Tibial nerve (tissue), 4 donors: Measurements from ENCODE around the gene PIEZO2. TPM values are rescaled to one million over a fixed set of nuclear protein-coding genes. Genes with fewer than 3 reads are reported as not detected.

ENCODE experiments used
- DNase-seq, 2 donors: peaks; one replicate each; pipeline ENCODE4 v3.0.0-alpha.2; 2019; ENCODE audit warnings: low spot score in 2 of 2
- H3K27ac ChIP-seq, 4 donors: fragments of 200-600 bp; sonication (generic) in 3 of 4; one replicate each; pipeline ENCODE4 v1.5.1; 2017 to 2019; ENCODE audit warnings: mild to moderate bottlenecking in 1 of 4
- H3K27me3 ChIP-seq, 2 donors: fragments of 200-600 bp; sonication (generic) in 1 of 2; one replicate each; pipeline versions ENCODE4 v1.5.1 to v1.6.0; 2017 to 2019
- H3K36me3 ChIP-seq, 3 donors: fragments of 200-600 bp; sonication (generic); one replicate each; pipeline ENCODE4 v1.5.1; 2018 to 2019
- H3K4me1 ChIP-seq, 4 donors: fragments of 200-600 bp; sonication (generic) in 3 of 4; one replicate each; pipeline ENCODE4 v1.5.1; 2017 to 2019
- H3K4me3 ChIP-seq, 4 donors: fragments of 200-600 bp; sonication (generic) in 3 of 4; one replicate each; pipeline ENCODE4 v1.5.1; 2017 to 2019; ENCODE audit warnings: mild to moderate bottlenecking in 1 of 4, moderate library complexity in 1 of 4
- H3K9me3 ChIP-seq, 4 donors: fragments of 200-600 bp; sonication (generic) in 3 of 4; one replicate each; pipeline ENCODE4 v1.5.1; 2017 to 2019
- CTCF ChIP-seq, 5 experiments: fragments of 200-600 bp in 3 of 5; fragments of 450-650 bp in 2 of 5; sonication (generic) in 3 of 5; IDR thresholded peaks; one replicate each; pipeline ENCODE4 v1.5.1; 2016 to 2019; ENCODE audit warnings: antibody characterized with exemption in 5 of 5, mild to moderate bottlenecking in 3 of 5, moderate library complexity in 2 of 5
- EP300 ChIP-seq, 2 donors: sonication (generic); formaldehyde crosslinking; IDR thresholded peaks; one replicate each; pipeline ENCODE4 v1.6.1; 2017; ENCODE audit warnings: antibody characterized with exemption in 2 of 2, mild to moderate bottlenecking in 1 of 2
- POLR2A ChIP-seq, 2 donors: fragments of 450-650 bp; IDR thresholded peaks; one replicate each; pipeline ENCODE4 v1.6.1; 2017; ENCODE audit warnings: antibody characterized with exemption in 2 of 2, mild to moderate bottlenecking in 2 of 2, moderate library complexity in 2 of 2
- WGBS, 2 donors: methylation state at CpG; one replicate each; pipeline ENCODE4 v1.1.5; 2018; 5-methylcytosine and 5-hydroxymethylcytosine counted together
- total RNA-seq, 4 donors: library from RNA; depleted of rRNA; stranded (reverse); fragments of >200 nt; gene quantifications; one replicate each; pipeline ENCODE4 v1.1.0, GENCODE V29; 2016

The PIEZO2 gene
- total RNA-seq, 4 donors from 2014 or later, result 17.0 to 27.7 (median 22.3) TPM

- peaks cover 0 to 7% (median 0%) of the 10 kb centered on the region in 3 donors for H3K36me3 ChIP-seq
- 81 to 82% methylated on average over 8 of the region's 8 CpGs for WGBS, 2 donors
- TF ChIP-seq EP300 (IDR thresholded peaks at IDR 0.05) (no peak), POLR2A (IDR thresholded peaks at IDR 0.05) (no peak), CTCF (IDR thresholded peaks at IDR 0.05) (no peak)
- no peaks in the 10 kb centered on the region for H3K27me3 ChIP-seq
- peaks cover 0 to 4% (median 0%) of the 10 kb centered on the region in 4 donors for H3K4me1 ChIP-seq
- no peak overlapping the region for H3K27ac ChIP-seq
- DNase-seq, result no peak
- no peak overlapping the region for H3K4me3 ChIP-seq
- H3K9me3 ChIP-seq, result no peaks in the 10 kb centered on the region
Observed at GRCh38 chr18:10745219-10745618, 404.1 kb downstream of the PIEZO2 start.

GRCh38 chr18:10743766-10744165 is 405.6 kb downstream of the PIEZO2 start:
- no peak for DNase-seq
- Histone ChIP-seq H3K27ac (no peak overlapping the region), H3K36me3 (peaks cover 0 to 7% (median 0%) of the 10 kb centered on the region in 3 donors), H3K4me3 (no peak overlapping the region), H3K27me3 (no peaks in the 10 kb centered on the region), H3K9me3 (no peaks in the 10 kb centered on the region), H3K4me1 (peaks cover 0 to under 1% (median 0%) of the 10 kb centered on the region in 4 donors)
- no peak for TF ChIP-seq EP300 (IDR thresholded peaks at IDR 0.05)
- no peak for TF ChIP-seq POLR2A (IDR thresholded peaks at IDR 0.05)
- TF ChIP-seq CTCF (IDR thresholded peaks at IDR 0.05), result no peak
- 74 to 77% methylated on average over 5 of the region's 5 CpGs for WGBS, 2 donors

- H3K9me3 ChIP-seq, result no peaks in the 10 kb centered on the region
- no peak overlapping the region for H3K4me3 ChIP-seq
- no peaks in the 10 kb centered on the region for H3K36me3 ChIP-seq
- no peak overlapping the region for H3K27ac ChIP-seq
- 68% methylated on average over 3 of the region's 3 CpGs for WGBS, 2 donors
- TF ChIP-seq EP300 (IDR thresholded peaks at IDR 0.05) (no peak), CTCF (IDR thresholded peaks at IDR 0.05) (no peak), POLR2A (IDR thresholded peaks at IDR 0.05) (no peak)
- H3K27me3 ChIP-seq, result no peaks in the 10 kb centered on the region
- H3K4me1 ChIP-seq, result peaks cover 0 to 3% (median 0%) of the 10 kb centered on the region in 4 donors
- DNase-seq, result no peak
Observed at GRCh38 chr18:10739152-10739551, 410.2 kb downstream of the PIEZO2 start.

GRCh38 chr18:10736984-10737383 is 412.4 kb downstream of the PIEZO2 start:
- H3K4me3 ChIP-seq, result no peak overlapping the region

GRCh38 chr18:10732990-10733389 is 416.4 kb downstream of the PIEZO2 start:
- Histone ChIP-seq H3K27ac (no peak overlapping the region), H3K4me1 (no peaks in the 10 kb centered on the region), H3K4me3 (no peak overlapping the region), H3K36me3 (no peaks in the 10 kb centered on the region), H3K9me3 (no peaks in the 10 kb centered on the region), H3K27me3 (no peaks in the 10 kb centered on the region)
- TF ChIP-seq EP300 (IDR thresholded peaks at IDR 0.05), result no peak
- TF ChIP-seq CTCF (IDR thresholded peaks at IDR 0.05), result no peak
- TF ChIP-seq POLR2A (IDR thresholded peaks at IDR 0.05), result no peak
- WGBS, 2 donors, result 54 to 72% methylated on average over 4 of the region's 4 CpGs
- DNase-seq, result no peak

More at GRCh38 chr18:10736984-10737383, 412.4 kb downstream of the PIEZO2 start:
- Histone ChIP-seq H3K27me3 (no peaks in the 10 kb centered on the region), H3K9me3 (no peaks in the 10 kb centered on the region), H3K4me1 (peaks cover 0 to 3% (median 0%) of the 10 kb centered on the region in 4 donors), H3K36me3 (no peaks in the 10 kb centered on the region), H3K27ac (no peak overlapping the region)
- 65 to 77% methylated on average over 3 of the region's 3 CpGs for WGBS, 2 donors
- no peak for TF ChIP-seq POLR2A (IDR thresholded peaks at IDR 0.05)
- no peak for TF ChIP-seq CTCF (IDR thresholded peaks at IDR 0.05)
- no peak for TF ChIP-seq EP300 (IDR thresholded peaks at IDR 0.05)
- DNase-seq, result no peak
